ENCODE results near the gene NDE1.

DNA sequence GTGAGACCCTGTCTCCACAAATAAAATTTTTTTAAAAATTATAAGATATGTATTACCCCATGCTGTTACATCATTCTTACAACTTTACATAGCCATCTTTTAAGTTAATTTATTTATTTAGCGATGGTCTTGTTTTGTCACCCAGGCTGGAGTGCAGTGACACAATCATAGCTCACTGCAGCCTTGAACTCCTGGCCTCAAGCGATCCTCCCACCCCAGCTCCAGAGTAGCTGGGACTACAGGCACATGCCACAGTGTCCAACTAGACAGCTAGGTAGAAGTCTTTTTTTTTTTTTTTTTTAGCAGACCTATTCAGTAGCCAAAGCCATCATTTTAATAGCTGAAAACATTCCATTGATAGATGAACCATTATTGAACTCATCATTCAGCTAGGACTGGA lies 92.7 kb downstream of the NDE1 start:
- peak in 1 of 2 donors; percentile 33 for TF ChIP-seq POLR2AphosphoS5 (IDR thresholded peaks at IDR 0.05)
- TF ChIP-seq EP300 (IDR thresholded peaks at IDR 0.05) = no peak

All from esophagus muscularis mucosa (tissue), 3 donors.